Activated T-helper 17 cell treated with anti-CD3 and anti-CD28 coated beads, Interleukin-2, amount 50 U/mL, for 72 hours (primary cell): ENCODE data around the gene IKZF1. TPM values are rescaled to one million over a fixed set of nuclear protein-coding genes. Genes with fewer than 3 reads are reported as not detected.

Experiments
- ATAC-seq: fragments of 150-1000 bp; cut with Tn5 transposase; replicated peaks from 2 replicates; pipeline ENCODE4 v1.10.0; 2021; ENCODE audit warnings: mild to moderate bottlenecking, moderate library complexity
- H3K27ac Mint-ChIP-seq: one replicate; pipeline ENCODE4 v1.8.0; 2022; ENCODE audit warnings: mixed read lengths
- H3K27me3 Mint-ChIP-seq: one replicate; pipeline ENCODE4 v1.8.0; 2022; ENCODE audit warnings: mixed read lengths
- H3K36me3 Mint-ChIP-seq: one replicate; pipeline ENCODE4 v1.8.0; 2022; ENCODE audit warnings: low read depth, mild to moderate bottlenecking, mixed read lengths
- H3K4me1 Mint-ChIP-seq: one replicate; pipeline ENCODE4 v1.8.0; 2022; ENCODE audit warnings: mixed read lengths
- H3K4me3 Mint-ChIP-seq: one replicate; pipeline ENCODE4 v1.8.0; 2022; ENCODE audit warnings: mild to moderate bottlenecking, mixed read lengths
- H3K9me3 Mint-ChIP-seq: one replicate; pipeline ENCODE4 v1.8.0; 2022; ENCODE audit warnings: mixed read lengths
- total RNA-seq, 2 donors: library from RNA; stranded (reverse); gene quantifications; one replicate each; pipeline ENCODE4 v1.2.3, GENCODE V29; 2022

IKZF1 gene
- total RNA-seq, 2 donors from 2014 or later, result 253 to 343 TPM

GRCh38 chr7:50295133-50295532, 9.4 kb upstream of the IKZF1 start:
- Mint-ChIP-seq H3K27ac (no peak overlapping the region), H3K36me3 (no peaks in the 10 kb centered on the region), H3K4me3 (no peak overlapping the region), H3K9me3 (no peaks in the 10 kb centered on the region), H3K27me3 (no peaks in the 10 kb centered on the region), H3K4me1 (peaks cover 19% of the 10 kb centered on the region)
- no peak for ATAC-seq

GRCh38 chr7:50296799-50297198, 7.7 kb upstream of the IKZF1 start:
- Mint-ChIP-seq H3K36me3 (no peaks in the 10 kb centered on the region), H3K27me3 (no peaks in the 10 kb centered on the region), H3K9me3 (no peaks in the 10 kb centered on the region), H3K4me1 (peaks cover 22% of the 10 kb centered on the region), H3K4me3 (no peak overlapping the region), H3K27ac (no peak overlapping the region)
- ATAC-seq, result no peak

GRCh38 chr7:50298811-50299562, 5.5 kb upstream of the IKZF1 start:
- H3K27me3 Mint-ChIP-seq, result no peaks in the 10 kb centered on the region
- H3K9me3 Mint-ChIP-seq, result no peaks in the 10 kb centered on the region
- no peaks in the 10 kb centered on the region for H3K36me3 Mint-ChIP-seq
- no peak overlapping the region for H3K27ac Mint-ChIP-seq
- H3K4me3 Mint-ChIP-seq, result no peak overlapping the region
- no peak for ATAC-seq
- H3K4me1 Mint-ChIP-seq, result peaks cover 12% of the 10 kb centered on the region

GRCh38 chr7:50300336-50300735, 4.2 kb upstream of the IKZF1 start:
- Mint-ChIP-seq H3K9me3 (no peaks in the 10 kb centered on the region), H3K4me1 (peaks cover 12% of the 10 kb centered on the region), H3K36me3 (no peaks in the 10 kb centered on the region), H3K27ac (no peak overlapping the region), H3K4me3 (peak overlapping the region; percentile 26), H3K27me3 (no peaks in the 10 kb centered on the region)
- ATAC-seq, result no peak

GRCh38 chr7:50302486-50303334, 1.8 kb upstream of the IKZF1 start:
- no peak for ATAC-seq
- H3K27me3 Mint-ChIP-seq, result no peaks in the 10 kb centered on the region
- no peaks in the 10 kb centered on the region for H3K36me3 Mint-ChIP-seq
- peak overlapping the region; percentile 74 for H3K4me3 Mint-ChIP-seq
- H3K27ac Mint-ChIP-seq, result peak overlapping the region; percentile 72
- H3K4me1 Mint-ChIP-seq, result peaks cover 12% of the 10 kb centered on the region
- H3K9me3 Mint-ChIP-seq, result no peaks in the 10 kb centered on the region

- peaks cover 12% of the 10 kb centered on the region for H3K4me1 Mint-ChIP-seq
- peak overlapping the region; percentile 72 for H3K27ac Mint-ChIP-seq
- no peaks in the 10 kb centered on the region for H3K9me3 Mint-ChIP-seq
- H3K36me3 Mint-ChIP-seq, result no peaks in the 10 kb centered on the region
- H3K27me3 Mint-ChIP-seq, result no peaks in the 10 kb centered on the region
- peak; percentile 32 for ATAC-seq
- H3K4me3 Mint-ChIP-seq, result peak overlapping the region; percentile 74
Measured at GRCh38 chr7:50303335-50304128, 984 bp upstream of the IKZF1 start.

- no peaks in the 10 kb centered on the region for H3K9me3 Mint-ChIP-seq
- no peaks in the 10 kb centered on the region for H3K36me3 Mint-ChIP-seq
- peaks cover 8% of the 10 kb centered on the region for H3K4me1 Mint-ChIP-seq
- peak; percentile 59 for ATAC-seq
- no peaks in the 10 kb centered on the region for H3K27me3 Mint-ChIP-seq
- peak overlapping the region; percentile 98 for H3K4me3 Mint-ChIP-seq
- H3K27ac Mint-ChIP-seq, result peak overlapping the region; percentile 93
Measured at GRCh38 chr7:50304911-50305582, 531 bp downstream of the IKZF1 start.

- Mint-ChIP-seq H3K27ac (peak overlapping the region; percentile 93), H3K9me3 (no peaks in the 10 kb centered on the region), H3K36me3 (no peaks in the 10 kb centered on the region), H3K4me1 (peaks cover 4% of the 10 kb centered on the region), H3K27me3 (no peaks in the 10 kb centered on the region), H3K4me3 (peak overlapping the region; percentile 98)
- no peak for ATAC-seq
Measured at GRCh38 chr7:50305583-50306493, 1.3 kb downstream of the IKZF1 start.

- H3K36me3 Mint-ChIP-seq, result no peaks in the 10 kb centered on the region
- H3K27ac Mint-ChIP-seq, result peak overlapping the region; percentile 93
- no peaks in the 10 kb centered on the region for H3K9me3 Mint-ChIP-seq
- peaks cover 4% of the 10 kb centered on the region for H3K4me1 Mint-ChIP-seq
- H3K4me3 Mint-ChIP-seq, result peak overlapping the region; percentile 98
- H3K27me3 Mint-ChIP-seq, result no peaks in the 10 kb centered on the region
- ATAC-seq, result no peak
Measured at GRCh38 chr7:50306494-50307367, 2.2 kb downstream of the IKZF1 start.

GRCh38 chr7:50307368-50308032, 3.0 kb downstream of the IKZF1 start:
- no peak for ATAC-seq
- no peaks in the 10 kb centered on the region for H3K27me3 Mint-ChIP-seq
- peaks cover 4% of the 10 kb centered on the region for H3K4me1 Mint-ChIP-seq
- no peaks in the 10 kb centered on the region for H3K36me3 Mint-ChIP-seq
- peak overlapping the region; percentile 98 for H3K4me3 Mint-ChIP-seq
- H3K27ac Mint-ChIP-seq, result peak overlapping the region; percentile 93
- no peaks in the 10 kb centered on the region for H3K9me3 Mint-ChIP-seq

- no peaks in the 10 kb centered on the region for H3K9me3 Mint-ChIP-seq
- H3K4me1 Mint-ChIP-seq, result peaks cover 7% of the 10 kb centered on the region
- peak overlapping the region; percentile 98 for H3K4me3 Mint-ChIP-seq
- no peaks in the 10 kb centered on the region for H3K27me3 Mint-ChIP-seq
- no peak for ATAC-seq
- H3K36me3 Mint-ChIP-seq, result no peaks in the 10 kb centered on the region
- H3K27ac Mint-ChIP-seq, result peak overlapping the region; percentile 93
Measured at GRCh38 chr7:50308203-50308531, 3.7 kb downstream of the IKZF1 start.
